HepG2 (cell line): ENCODE measurements around the gene PDZD8. TPM values are rescaled to one million over a fixed set of nuclear protein-coding genes. Genes with fewer than 3 reads are reported as not detected.

Experiments used
- ATF1 ChIP-seq: IDR thresholded peaks from 2 replicates; pipeline ENCODE4 v1.6.1; 2016; ENCODE audit warnings: mild to moderate bottlenecking, control low read depth
- CBX5 ChIP-seq: sonication (generic); formaldehyde crosslinking; IDR thresholded peaks from 2 replicates; pipeline ENCODE4 v1.4.0; 2020; ENCODE audit warnings: missing genetic modification reagents, borderline replicate concordance
- CREM ChIP-seq, 2 experiments: sonication (generic) in 1 of 2; formaldehyde crosslinking in 1 of 2; IDR thresholded peaks; 2 replicates each; pipeline versions ENCODE4 v1.4.0 to v1.6.1; 2016 to 2020; ENCODE audit warnings: antibody characterized with exemption in 1 of 2, mild to moderate bottlenecking in 1 of 2, missing genetic modification reagents in 1 of 2
- DDIT3 ChIP-seq: sonication (generic); formaldehyde crosslinking; IDR thresholded peaks from 2 replicates; pipeline ENCODE4 v1.4.0; 2020; ENCODE audit warnings: mild to moderate bottlenecking, missing genetic modification reagents
- DR1 ChIP-seq: sonication (generic); formaldehyde crosslinking; IDR thresholded peaks from 2 replicates; pipeline ENCODE4 v1.8.0; 2021; ENCODE audit warnings: mild to moderate bottlenecking, missing genetic modification reagents, inconsistent platforms
- GFI1 ChIP-seq: sonication (generic); formaldehyde crosslinking; IDR thresholded peaks from 2 replicates; pipeline ENCODE4 v1.5.0; 2020; ENCODE audit warnings: missing genetic modification reagents, mild to moderate bottlenecking, borderline replicate concordance
- NCOA5 ChIP-seq: sonication (generic); formaldehyde crosslinking; IDR thresholded peaks from 2 replicates; pipeline ENCODE4 v1.4.0; 2020; ENCODE audit warnings: missing genetic modification reagents
- STAT5B ChIP-seq: sonication (generic); formaldehyde crosslinking; IDR thresholded peaks from 2 replicates; pipeline ENCODE4 v1.4.0; 2020; ENCODE audit warnings: missing genetic modification reagents
- TGIF2 ChIP-seq: IDR thresholded peaks from 2 replicates; pipeline ENCODE4 v1.6.1; 2016; ENCODE audit warnings: control low read depth, missing compliant biosample characterization
- XBP1 ChIP-seq: sonication (generic); formaldehyde crosslinking; IDR thresholded peaks from 2 replicates; pipeline ENCODE4 v1.5.0; 2020; ENCODE audit warnings: missing genetic modification reagents
- ZFP37 ChIP-seq: sonication (generic); formaldehyde crosslinking; IDR thresholded peaks from 2 replicates; pipeline ENCODE4 v1.4.0; 2020; ENCODE audit warnings: missing genetic modification reagents, borderline replicate concordance
- ZKSCAN8 ChIP-seq: IDR thresholded peaks from 2 replicates; pipeline ENCODE4 v1.6.1; 2016; ENCODE audit warnings: borderline replicate concordance, missing genetic modification reagents, missing compliant biosample characterization
- ZNF264 ChIP-seq: sonication (generic); formaldehyde crosslinking; IDR thresholded peaks from 2 replicates; pipeline ENCODE4 v1.4.0; 2020; ENCODE audit warnings: missing genetic modification reagents
- ZNF281 ChIP-seq: sonication (generic); formaldehyde crosslinking; IDR thresholded peaks from 2 replicates; pipeline ENCODE4 v1.4.0; 2020; ENCODE audit warnings: missing genetic modification reagents, borderline replicate concordance
- ZNF556 ChIP-seq: sonication (generic); formaldehyde crosslinking; IDR thresholded peaks from 2 replicates; pipeline ENCODE4 v1.4.0; 2020; ENCODE audit warnings: mild to moderate bottlenecking, missing genetic modification reagents, borderline replicate concordance
- ZNF598 ChIP-seq: sonication (generic); formaldehyde crosslinking; IDR thresholded peaks from 2 replicates; pipeline ENCODE4 v1.5.1; 2020; ENCODE audit warnings: mild to moderate bottlenecking, missing genetic modification reagents, borderline replicate concordance
- polyA plus RNA-seq, 8 experiments: library from polyadenylated mRNA; depleted of rRNA in 3 of 8; stranded (reverse) in 7 of 8; unstranded in 1 of 8; fragments of >200 nt; fragmentation: Illumina TruSeq in 4 of 8; extraction: Trizol in 4 of 8; gene quantifications; 2 replicates each; pipeline versions ENCODE4 v1.2.1 to v1.2.3, GENCODE V29; 2011 to 2016; ENCODE audit warnings: low read depth in 4 of 8, missing spikeins in 1 of 8, mixed read lengths in 1 of 8; ENCODE audit not compliant: insufficient read depth in 1 of 8
- total RNA-seq, 5 experiments: library from RNA; depleted of rRNA; stranded (reverse); fragments of >200 nt; fragmentation: Illumina TruSeq; extraction: Trizol; gene quantifications; 2 replicates each; pipeline ENCODE4 v1.2.3, GENCODE V29; 2016; ENCODE audit warnings: low read depth in 1 of 5
- TF ChIP-seq, protein P1 (sequence below): sonication (generic); formaldehyde crosslinking; IDR thresholded peaks from 2 replicates; pipeline ENCODE4 v1.4.0; 2020; ENCODE audit warnings: missing genetic modification reagents
- TF ChIP-seq, protein P2 (sequence below): sonication (generic); formaldehyde crosslinking; IDR thresholded peaks from 2 replicates; pipeline ENCODE4 v1.4.0; 2020; ENCODE audit warnings: missing genetic modification reagents

PDZD8 gene
- total and polyA plus RNA-seq, 2 of the 13 experiments (the other 11 are each of a cell fraction or from before 2014, with no cell fraction given): 11.2 to 32.0 TPM

GRCh38 chr10:117360994-117361667, 14.1 kb downstream of the PDZD8 start (continued):
- TF ChIP-seq TGIF2 (CRISPR knock-in tag) (no peak), DDIT3 (no peak), CREM (IDR thresholded peaks at IDR 0.05) (peak; percentile 81), CREM (CRISPR knock-in tag; IDR thresholded peaks at IDR 0.05) (no peak), ZNF598 (CRISPR knock-in tag) (no peak), ZNF264 (CRISPR knock-in tag) (no peak; the same call in 1 of the 2 replicates), ATF1 (CRISPR knock-in tag) (peak; percentile 28; the same call in 1 of the 2 replicates), STAT5B (CRISPR knock-in tag) (no peak), ZKSCAN8 (CRISPR knock-in tag) (0 out of 2 replicates have a peak, but pooled peaks have one; percentile 43), ZNF556 (CRISPR knock-in tag) (no peak), ZNF281 (CRISPR knock-in tag) (no peak), DR1 (CRISPR knock-in tag) (no peak), XBP1 (no peak), CBX5 (no peak), GFI1 (CRISPR knock-in tag) (peak; percentile 95), ZFP37 (CRISPR knock-in tag) (no peak), NCOA5 (no peak)
- TF ChIP-seq, protein P1, sequence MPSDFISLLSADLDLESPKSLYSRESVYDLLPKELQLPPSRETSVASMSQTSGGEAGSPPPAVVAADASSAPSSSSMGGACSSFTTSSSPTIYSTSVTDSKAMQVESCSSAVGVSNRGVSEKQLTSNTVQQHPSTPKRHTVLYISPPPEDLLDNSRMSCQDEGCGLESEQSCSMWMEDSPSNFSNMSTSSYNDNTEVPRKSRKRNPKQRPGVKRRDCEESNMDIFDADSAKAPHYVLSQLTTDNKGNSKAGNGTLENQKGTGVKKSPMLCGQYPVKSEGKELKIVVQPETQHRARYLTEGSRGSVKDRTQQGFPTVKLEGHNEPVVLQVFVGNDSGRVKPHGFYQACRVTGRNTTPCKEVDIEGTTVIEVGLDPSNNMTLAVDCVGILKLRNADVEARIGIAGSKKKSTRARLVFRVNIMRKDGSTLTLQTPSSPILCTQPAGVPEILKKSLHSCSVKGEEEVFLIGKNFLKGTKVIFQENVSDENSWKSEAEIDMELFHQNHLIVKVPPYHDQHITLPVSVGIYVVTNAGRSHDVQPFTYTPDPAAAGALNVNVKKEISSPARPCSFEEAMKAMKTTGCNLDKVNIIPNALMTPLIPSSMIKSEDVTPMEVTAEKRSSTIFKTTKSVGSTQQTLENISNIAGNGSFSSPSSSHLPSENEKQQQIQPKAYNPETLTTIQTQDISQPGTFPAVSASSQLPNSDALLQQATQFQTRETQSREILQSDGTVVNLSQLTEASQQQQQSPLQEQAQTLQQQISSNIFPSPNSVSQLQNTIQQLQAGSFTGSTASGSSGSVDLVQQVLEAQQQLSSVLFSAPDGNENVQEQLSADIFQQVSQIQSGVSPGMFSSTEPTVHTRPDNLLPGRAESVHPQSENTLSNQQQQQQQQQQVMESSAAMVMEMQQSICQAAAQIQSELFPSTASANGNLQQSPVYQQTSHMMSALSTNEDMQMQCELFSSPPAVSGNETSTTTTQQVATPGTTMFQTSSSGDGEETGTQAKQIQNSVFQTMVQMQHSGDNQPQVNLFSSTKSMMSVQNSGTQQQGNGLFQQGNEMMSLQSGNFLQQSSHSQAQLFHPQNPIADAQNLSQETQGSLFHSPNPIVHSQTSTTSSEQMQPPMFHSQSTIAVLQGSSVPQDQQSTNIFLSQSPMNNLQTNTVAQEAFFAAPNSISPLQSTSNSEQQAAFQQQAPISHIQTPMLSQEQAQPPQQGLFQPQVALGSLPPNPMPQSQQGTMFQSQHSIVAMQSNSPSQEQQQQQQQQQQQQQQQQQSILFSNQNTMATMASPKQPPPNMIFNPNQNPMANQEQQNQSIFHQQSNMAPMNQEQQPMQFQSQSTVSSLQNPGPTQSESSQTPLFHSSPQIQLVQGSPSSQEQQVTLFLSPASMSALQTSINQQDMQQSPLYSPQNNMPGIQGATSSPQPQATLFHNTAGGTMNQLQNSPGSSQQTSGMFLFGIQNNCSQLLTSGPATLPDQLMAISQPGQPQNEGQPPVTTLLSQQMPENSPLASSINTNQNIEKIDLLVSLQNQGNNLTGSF (CRISPR knock-in tag): no peak
- TF ChIP-seq, protein P2, sequence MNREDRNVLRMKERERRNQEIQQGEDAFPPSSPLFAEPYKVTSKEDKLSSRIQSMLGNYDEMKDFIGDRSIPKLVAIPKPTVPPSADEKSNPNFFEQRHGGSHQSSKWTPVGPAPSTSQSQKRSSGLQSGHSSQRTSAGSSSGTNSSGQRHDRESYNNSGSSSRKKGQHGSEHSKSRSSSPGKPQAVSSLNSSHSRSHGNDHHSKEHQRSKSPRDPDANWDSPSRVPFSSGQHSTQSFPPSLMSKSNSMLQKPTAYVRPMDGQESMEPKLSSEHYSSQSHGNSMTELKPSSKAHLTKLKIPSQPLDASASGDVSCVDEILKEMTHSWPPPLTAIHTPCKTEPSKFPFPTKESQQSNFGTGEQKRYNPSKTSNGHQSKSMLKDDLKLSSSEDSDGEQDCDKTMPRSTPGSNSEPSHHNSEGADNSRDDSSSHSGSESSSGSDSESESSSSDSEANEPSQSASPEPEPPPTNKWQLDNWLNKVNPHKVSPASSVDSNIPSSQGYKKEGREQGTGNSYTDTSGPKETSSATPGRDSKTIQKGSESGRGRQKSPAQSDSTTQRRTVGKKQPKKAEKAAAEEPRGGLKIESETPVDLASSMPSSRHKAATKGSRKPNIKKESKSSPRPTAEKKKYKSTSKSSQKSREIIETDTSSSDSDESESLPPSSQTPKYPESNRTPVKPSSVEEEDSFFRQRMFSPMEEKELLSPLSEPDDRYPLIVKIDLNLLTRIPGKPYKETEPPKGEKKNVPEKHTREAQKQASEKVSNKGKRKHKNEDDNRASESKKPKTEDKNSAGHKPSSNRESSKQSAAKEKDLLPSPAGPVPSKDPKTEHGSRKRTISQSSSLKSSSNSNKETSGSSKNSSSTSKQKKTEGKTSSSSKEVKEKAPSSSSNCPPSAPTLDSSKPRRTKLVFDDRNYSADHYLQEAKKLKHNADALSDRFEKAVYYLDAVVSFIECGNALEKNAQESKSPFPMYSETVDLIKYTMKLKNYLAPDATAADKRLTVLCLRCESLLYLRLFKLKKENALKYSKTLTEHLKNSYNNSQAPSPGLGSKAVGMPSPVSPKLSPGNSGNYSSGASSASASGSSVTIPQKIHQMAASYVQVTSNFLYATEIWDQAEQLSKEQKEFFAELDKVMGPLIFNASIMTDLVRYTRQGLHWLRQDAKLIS (CRISPR knock-in tag): no peak
